IPS DF 19.7 (cell line): ENCODE results near the gene ARMH4.

Experiments used
- DNase-seq: peaks from one replicate; pipeline ENCODE4 v3.0.0-alpha.2; 2013; ENCODE audit warnings: low read depth, low spot score

The ARMH4 gene

DNA sequence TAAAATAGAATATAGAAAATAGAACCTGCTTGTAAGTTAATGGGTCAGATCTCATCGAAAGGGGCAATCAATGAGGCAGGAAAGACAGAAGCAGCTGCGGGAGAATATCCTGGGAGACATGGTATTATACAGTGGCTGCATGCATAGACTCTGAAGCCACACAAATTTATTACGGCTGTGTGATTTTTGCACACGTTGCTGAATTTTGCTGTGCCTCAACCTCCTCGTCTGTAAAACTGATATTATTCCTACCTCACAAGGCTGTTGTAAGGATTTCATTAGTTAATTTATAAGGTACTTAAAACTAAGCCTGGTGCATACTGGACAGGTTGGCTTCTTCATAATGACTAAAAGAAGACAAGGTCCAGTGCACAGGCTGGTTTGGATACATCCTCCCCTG, 52.3 kb downstream of the ARMH4 start:
- DNase-seq = no peak

DNA sequence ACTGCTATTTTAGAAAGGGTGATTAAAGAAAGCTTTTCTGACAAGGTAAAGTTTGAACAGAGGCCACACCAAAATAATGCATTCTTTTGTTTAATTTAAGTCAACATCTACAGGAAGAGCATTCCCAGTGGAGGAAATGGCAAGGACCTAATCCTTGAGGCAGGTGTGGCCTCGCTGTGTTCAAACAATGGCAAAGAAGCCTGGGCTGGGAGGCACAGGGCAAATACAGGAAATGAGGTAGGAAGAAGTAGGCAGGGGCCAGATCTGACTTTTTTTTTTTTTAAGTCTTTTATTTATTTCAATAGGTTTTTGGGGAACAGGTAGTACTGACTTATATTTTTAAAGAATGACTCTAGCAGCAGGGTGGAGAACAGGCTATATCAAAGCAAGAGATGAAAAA, 53.5 kb downstream of the ARMH4 start:
- no peak for DNase-seq

DNA sequence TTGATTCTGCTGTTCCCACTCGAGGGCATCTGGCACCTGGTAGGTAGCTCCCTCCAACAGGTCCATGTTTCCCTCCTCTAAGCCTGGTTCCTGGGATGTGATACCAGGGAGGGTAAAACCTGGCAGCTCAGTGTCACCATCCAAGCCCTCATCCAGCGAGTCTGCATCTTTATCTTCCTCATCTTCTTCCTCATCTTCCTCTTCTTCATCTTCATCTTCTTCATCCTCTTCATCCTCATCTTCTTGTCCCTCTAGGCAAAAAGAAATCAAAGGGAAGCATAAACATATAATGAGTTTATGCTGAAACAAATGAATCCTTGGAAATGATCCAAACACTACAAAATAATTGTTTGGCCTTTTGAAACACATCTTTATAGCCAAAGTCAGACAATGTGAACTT, 55.3 kb downstream of the ARMH4 start:
- DNase-seq = no peak

- no peak for DNase-seq
Measured at GRCh38 chr14:58091883-58092630, 60.0 kb downstream of the ARMH4 start.

DNA sequence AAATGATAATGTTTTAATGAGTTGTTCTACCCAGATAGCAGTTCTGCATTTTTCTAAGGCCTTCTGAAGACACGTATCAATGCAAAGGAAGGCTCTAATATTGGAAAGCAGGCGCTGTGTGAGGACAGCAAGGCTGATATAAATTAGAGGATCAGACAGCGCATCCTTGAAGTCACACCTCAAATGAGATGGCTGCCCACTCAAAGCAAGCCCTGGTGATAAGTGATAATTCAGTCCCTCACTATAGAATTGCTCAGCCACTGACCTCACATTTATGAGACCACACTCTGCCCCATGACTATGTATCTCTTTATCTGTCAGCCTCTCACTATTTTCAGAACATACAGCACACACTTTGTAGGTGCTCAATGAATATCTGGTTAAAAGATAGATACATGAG, 62.4 kb downstream of the ARMH4 start:
- DNase-seq = no peak

DNA sequence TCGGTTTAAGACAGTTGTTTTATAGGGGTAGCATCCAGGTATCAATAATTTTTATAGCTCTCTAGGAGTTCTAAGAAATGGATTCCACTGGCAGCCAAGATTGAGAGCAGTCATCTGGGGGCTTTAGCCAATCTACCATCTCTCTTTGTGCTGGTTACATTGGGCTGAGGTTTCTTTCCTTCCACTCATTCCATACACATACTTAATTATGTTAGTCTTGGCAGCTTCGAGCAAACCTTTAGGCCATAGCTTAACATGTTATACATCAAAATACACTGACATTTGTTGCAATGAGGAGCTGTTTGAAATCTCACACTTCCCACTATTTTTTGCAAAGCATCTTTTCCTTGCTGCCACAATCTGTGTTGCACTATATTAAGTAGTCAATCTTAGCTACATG, 63.1 kb downstream of the ARMH4 start:
- no peak for DNase-seq

DNA sequence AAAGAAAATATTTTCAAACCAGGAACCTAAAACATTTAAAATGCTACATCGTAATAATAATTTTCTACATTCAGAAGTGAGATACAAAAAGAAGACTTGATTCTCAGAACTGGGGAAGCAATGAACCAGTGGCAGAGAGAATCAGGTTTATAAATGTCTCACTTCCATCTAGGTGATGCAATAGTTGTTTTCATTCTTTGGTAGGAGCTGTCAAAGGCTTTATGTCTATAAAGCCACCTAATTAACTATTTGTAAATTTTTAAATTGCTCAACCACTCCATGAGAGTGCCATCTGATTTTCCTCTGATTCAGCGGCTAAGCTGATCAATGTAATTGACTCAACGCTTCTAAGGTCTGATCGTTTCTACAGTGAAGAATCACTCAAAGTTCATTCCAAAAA, 66.1 kb downstream of the ARMH4 start:
- DNase-seq = no peak

DNA sequence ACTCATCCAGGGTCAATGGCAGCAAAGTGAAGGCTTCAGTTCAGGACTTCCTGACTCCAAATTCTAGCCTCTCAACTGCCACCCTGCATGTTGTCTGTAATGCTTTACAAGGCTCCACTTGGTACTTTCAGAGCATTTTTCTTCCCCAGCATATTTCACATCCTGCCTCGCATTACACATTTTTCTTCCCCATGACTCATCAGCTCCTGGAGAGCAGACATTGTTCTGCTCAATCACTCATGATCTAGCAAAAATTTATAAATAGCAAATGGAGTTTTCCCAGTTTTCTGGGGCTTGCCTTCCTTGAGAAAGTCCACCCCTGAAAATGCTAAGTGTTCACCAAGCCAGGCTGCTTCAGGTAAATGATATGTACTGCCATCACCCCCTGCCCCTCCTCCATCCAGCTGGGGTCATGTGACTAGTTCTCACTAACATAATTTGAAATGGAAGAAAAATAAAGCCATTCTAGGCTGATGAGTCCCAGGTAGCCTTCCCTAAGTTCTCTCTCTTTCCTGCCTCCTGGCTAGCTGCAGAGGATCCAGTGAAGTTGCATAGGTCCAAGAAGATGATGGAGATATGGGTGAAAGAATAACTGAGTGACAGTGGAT, 69.4 kb downstream of the ARMH4 start:
- no peak for DNase-seq

- no peak for DNase-seq
Measured at GRCh38 chr14:58082011-58082410, 70.0 kb downstream of the ARMH4 start.

DNA sequence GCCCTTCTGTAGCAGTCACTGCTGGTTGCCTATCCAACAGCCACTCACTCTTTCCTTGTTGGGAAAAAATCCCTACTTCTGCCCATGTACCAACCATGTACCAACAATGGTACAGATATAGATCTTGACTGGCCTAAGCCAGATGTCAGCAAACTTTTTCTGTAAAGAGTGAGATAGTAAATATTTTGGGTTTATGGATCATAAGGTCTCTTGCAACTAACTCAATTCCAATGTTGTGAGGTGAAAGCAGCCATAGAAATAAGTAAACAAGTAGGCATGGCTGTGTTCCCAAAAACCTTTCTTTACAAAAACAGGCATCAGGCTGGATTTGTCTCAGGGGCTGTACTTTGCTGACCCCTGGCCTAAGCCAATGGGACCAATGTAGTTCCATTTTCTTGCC, 73.5 kb downstream of the ARMH4 start:
- DNase-seq = no peak

DNA sequence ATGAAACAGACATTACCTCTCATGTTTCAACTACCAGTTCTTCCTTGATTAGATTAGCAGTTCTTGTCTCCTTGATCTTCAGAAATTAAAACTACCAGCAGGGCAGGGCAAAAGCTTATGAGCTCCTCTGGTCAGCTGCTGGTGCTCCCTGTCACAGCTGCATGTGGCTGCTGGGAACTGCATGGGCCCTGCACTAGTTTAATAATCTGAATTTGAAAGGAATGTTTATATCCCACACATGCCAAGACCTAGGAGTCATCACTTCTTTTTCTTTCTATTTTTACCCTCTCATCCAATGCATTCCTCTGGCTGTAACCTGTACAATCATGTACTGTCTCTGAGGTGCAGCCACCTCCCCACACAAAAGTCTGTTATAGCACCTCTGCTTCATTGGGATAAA, 73.9 kb downstream of the ARMH4 start:
- DNase-seq = no peak

- no peak for DNase-seq
Measured at GRCh38 chr14:58077621-58078020, 74.4 kb downstream of the ARMH4 start.

GRCh38 chr14:58073516-58073915, 78.5 kb downstream of the ARMH4 start:
- DNase-seq = no peak

DNA sequence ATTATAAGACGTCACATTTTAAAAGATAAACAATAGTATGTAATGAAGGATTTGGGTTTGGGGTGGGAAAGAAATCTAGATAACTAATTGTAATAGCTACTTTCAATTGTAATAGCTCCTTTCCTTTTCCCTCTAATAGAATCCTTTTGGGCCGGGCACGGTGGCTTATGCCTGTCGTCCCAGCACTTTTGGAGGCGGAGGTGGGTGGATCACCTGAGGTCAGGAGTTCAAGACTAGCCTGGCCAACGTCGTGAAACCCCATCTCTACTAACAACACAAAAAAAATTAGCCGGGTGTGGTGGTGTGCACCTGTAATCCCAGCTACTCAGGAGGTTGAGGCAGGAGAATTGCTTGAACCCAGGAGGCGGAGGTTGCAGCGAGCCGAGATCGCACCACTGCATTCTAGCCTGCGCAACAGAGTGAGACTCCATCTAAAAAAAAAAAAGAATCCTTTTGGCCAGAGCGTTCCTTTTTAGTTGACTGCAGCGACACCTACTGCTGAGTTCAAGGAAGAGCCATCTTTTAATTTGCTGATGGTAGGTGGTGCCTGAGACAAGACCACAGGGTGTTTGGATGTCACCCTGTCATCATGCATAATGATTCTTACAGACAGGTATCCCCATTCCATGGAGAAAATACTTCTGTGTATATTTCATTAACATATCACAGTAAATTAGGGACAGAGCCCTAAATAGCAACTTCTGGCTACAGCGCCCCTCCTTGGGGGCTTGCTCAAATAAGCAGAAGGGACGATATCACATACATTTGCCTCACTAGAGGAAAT, 79.5 kb downstream of the ARMH4 start:
- peak; percentile 35 for DNase-seq

- DNase-seq = no peak
Measured at GRCh38 chr14:58071341-58071740, 80.7 kb downstream of the ARMH4 start.

GRCh38 chr14:58068306-58068705, 83.7 kb downstream of the ARMH4 start:
- no peak for DNase-seq

DNA sequence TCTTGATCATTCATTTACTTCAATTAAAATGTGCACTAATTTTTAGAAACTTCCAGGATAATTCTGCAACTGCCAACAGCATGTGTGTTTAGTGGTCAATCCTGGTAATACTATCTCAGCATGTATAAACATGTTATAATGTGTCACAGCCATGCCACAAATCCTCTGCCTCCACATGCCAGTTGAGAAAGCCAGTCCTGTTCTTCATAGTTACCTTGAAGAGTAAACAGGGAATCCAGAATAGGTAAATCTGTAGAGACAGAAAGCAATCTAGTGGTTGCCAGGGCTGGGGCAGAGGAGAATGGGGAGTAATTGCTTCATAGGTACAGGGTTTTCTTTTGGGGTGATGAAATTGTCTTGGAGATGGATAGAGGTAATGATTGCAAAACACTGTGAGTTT, 85.9 kb downstream of the ARMH4 start:
- no peak for DNase-seq

- no peak for DNase-seq
Measured at GRCh38 chr14:58061581-58061980, 90.4 kb downstream of the ARMH4 start.

GRCh38 chr14:58060898-58061297, 91.1 kb downstream of the ARMH4 start:
- DNase-seq = no peak

DNA sequence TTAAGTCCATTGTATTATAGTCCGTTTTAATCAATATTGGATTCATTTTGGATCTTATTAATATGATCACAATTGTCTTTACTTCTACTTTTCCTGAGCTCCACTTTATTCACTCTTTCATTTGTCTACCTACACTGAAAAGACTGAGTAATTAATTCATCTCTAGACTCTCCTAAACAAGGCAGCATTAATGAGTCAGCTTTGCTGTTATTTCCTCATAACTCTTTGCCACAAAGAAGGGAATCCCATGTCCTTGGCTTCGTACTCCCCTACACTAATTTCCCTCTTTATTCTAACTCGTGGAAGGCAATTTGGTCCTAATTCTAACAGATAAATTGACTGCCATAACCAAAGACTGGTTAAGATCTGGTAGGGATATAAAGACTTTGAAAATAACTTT, 91.9 kb downstream of the ARMH4 start:
- no peak for DNase-seq

DNA sequence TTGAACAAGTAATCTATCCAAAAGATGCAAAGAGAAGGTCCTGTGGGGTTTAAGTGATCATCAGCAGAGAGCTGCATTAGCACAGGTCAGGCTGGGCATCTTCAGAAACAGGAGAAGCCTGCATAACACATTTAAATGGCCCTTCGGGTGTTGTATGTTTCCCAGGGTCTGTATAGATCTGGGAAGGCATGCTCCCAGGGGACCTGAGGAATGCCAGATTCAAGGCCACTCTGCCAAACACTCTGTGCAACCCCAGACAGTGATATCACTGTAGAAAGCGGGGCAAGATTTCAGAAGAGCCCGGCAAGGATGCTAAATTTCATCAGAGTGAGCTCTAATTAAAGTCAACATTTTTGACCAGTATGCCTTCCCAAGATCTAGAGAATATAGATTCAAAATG, 92.9 kb downstream of the ARMH4 start:
- no peak for DNase-seq

DNA sequence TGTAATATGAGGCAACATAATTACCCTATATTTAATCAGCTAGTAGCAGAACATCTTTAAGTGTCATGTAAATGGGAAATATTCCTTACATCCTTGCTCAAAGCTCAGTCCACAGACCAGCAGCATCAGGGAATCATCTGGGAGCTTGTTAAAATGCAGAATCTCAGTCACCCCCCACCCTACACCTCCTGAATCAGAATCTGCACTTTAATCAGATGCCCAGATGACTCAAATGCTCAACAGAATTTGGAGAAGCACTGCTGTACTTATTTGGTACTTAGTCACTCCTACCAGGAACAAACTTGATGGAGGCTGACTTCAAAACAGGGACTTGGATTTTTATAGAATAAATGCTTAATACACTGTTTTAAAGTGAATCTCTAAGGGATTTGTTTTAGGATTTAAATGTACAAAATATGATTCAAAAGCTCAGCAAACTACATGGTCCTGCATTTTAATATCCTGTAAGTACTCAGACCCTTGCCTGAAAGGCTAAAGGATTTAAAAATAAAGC, 96.5 kb downstream of the ARMH4 start:
- no peak for DNase-seq

- no peak for DNase-seq
Measured at GRCh38 chr14:58054100-58054499, 97.9 kb downstream of the ARMH4 start.
